Mesenchymal stem cell (in vitro differentiated cells and primary cell): ENCODE measurements around the gene CDKN2B.

Experiments used
- DNase-seq: peaks from one replicate; pipeline ENCODE4 v3.0.0-alpha.2; 2013
- H2AFZ ChIP-seq: one replicate; pipeline ENCODE4 v1.6.1; 2013; ENCODE audit warnings: low read depth, mild to moderate bottlenecking, control low read depth, inconsistent platforms, low read length, moderate library complexity
- H2AK5ac ChIP-seq: 2 replicates; pipeline ENCODE4 v1.6.1; 2013; ENCODE audit warnings: low read length, moderate library complexity, mild to moderate bottlenecking, inconsistent platforms; ENCODE audit not compliant: severe bottlenecking
- H2BK120ac ChIP-seq: one replicate; pipeline ENCODE4 v1.6.1; 2013; ENCODE audit warnings: low read depth, mild to moderate bottlenecking, inconsistent platforms, low read length, moderate library complexity
- H2BK12ac ChIP-seq, 2 experiments: one replicate each; pipeline ENCODE4 v1.6.1; 2013; ENCODE audit warnings: inconsistent platforms in 2 of 2, low read length in 2 of 2, mild to moderate bottlenecking in 2 of 2, moderate library complexity in 2 of 2, control low read depth in 1 of 2
- H2BK15ac ChIP-seq: one replicate; pipeline ENCODE4 v1.6.1; 2013; ENCODE audit warnings: mild to moderate bottlenecking, low read depth, inconsistent platforms; ENCODE audit not compliant: poor library complexity, severe bottlenecking
- H2BK5ac ChIP-seq: 2 replicates; pipeline ENCODE4 v1.6.1; 2013; ENCODE audit warnings: low read depth, mild to moderate bottlenecking, low read length, control low read depth, inconsistent platforms; ENCODE audit not compliant: poor library complexity, severe bottlenecking
- H3K14ac ChIP-seq, 2 experiments: one replicate each; pipeline ENCODE4 v1.6.1; 2013; ENCODE audit warnings: inconsistent platforms in 2 of 2, low read length in 2 of 2, control low read depth in 1 of 2, mild to moderate bottlenecking in 1 of 2, moderate library complexity in 1 of 2
- H3K18ac ChIP-seq, 2 experiments: one replicate each; pipeline ENCODE4 v1.6.1; 2013; ENCODE audit warnings: inconsistent platforms in 2 of 2, low read length in 2 of 2, control low read depth in 1 of 2, low read depth in 1 of 2, mild to moderate bottlenecking in 1 of 2
- H3K23ac ChIP-seq, 2 experiments: one replicate each; pipeline ENCODE4 v1.6.1; 2013; ENCODE audit warnings: inconsistent platforms in 2 of 2, low read length in 2 of 2, mild to moderate bottlenecking in 2 of 2, moderate library complexity in 2 of 2, control low read depth in 1 of 2
- H3K27ac ChIP-seq: 2 replicates; pipeline ENCODE4 v1.5.1; 2013; ENCODE audit warnings: mild to moderate bottlenecking, moderate library complexity, low read length, control low read depth, inconsistent platforms; ENCODE audit not compliant: poor library complexity, severe bottlenecking
- H3K27me3 ChIP-seq, 2 experiments: 2 replicates each; pipeline versions ENCODE4 v1.6.1 to v1.7.0; 2013; ENCODE audit warnings: low read length in 2 of 2, mild to moderate bottlenecking in 2 of 2, moderate library complexity in 2 of 2, control low read depth in 1 of 2, inconsistent platforms in 1 of 2; ENCODE audit not compliant: control insufficient read depth in 1 of 2, insufficient read depth in 1 of 2
- H3K36me3 ChIP-seq, 2 experiments: 2 replicates each; pipeline versions ENCODE4 v1.6.1 to v1.7.0; 2013; ENCODE audit warnings: low read length in 2 of 2, control low read depth in 1 of 2, inconsistent platforms in 1 of 2, low read depth in 1 of 2, mild to moderate bottlenecking in 1 of 2; ENCODE audit not compliant: insufficient read depth in 2 of 2, control insufficient read depth in 1 of 2
- H3K4ac ChIP-seq, 2 experiments: one replicate each; pipeline ENCODE4 v1.6.1; 2013; ENCODE audit warnings: inconsistent platforms in 2 of 2, low read length in 2 of 2, mild to moderate bottlenecking in 2 of 2, moderate library complexity in 2 of 2, control low read depth in 1 of 2, low read depth in 1 of 2
- H3K4me1 ChIP-seq: 2 replicates; pipeline ENCODE4 v1.6.1; 2013; ENCODE audit warnings: low read depth, low read length, control low read depth; ENCODE audit not compliant: control insufficient read depth, insufficient read depth
- H3K4me2 ChIP-seq: 2 replicates; pipeline ENCODE4 v1.6.1; 2013; ENCODE audit warnings: low read length, mild to moderate bottlenecking, inconsistent platforms; ENCODE audit not compliant: poor library complexity, severe bottlenecking
- H3K4me3 ChIP-seq, 2 experiments: 2 replicates each; pipeline versions ENCODE4 v1.5.1 to v1.7.0; 2013; ENCODE audit warnings: low read length in 2 of 2, mild to moderate bottlenecking in 2 of 2, control low read depth in 1 of 2, low read depth in 1 of 2; ENCODE audit not compliant: insufficient read depth in 1 of 2
- H3K79me1 ChIP-seq: replicated peaks from 2 replicates; pipeline ENCODE4 v1.6.1; 2013; ENCODE audit warnings: mild to moderate bottlenecking, control low read depth, low read length, inconsistent platforms; ENCODE audit not compliant: poor library complexity, severe bottlenecking
- H3K9ac ChIP-seq: 2 replicates; pipeline ENCODE4 v1.7.0; 2013; ENCODE audit warnings: mild to moderate bottlenecking, low read length, moderate library complexity
- H3K9me3 ChIP-seq: 2 replicates; pipeline ENCODE4 v1.7.0; 2013; ENCODE audit warnings: mild to moderate bottlenecking, low read length; ENCODE audit not compliant: control insufficient read depth
- H4K8ac ChIP-seq: one replicate; pipeline ENCODE4 v1.6.1; 2013; ENCODE audit warnings: inconsistent platforms, mild to moderate bottlenecking, low read length, moderate library complexity
- H4K91ac ChIP-seq: one replicate; pipeline ENCODE4 v1.6.1; 2013; ENCODE audit warnings: mild to moderate bottlenecking, low read length, inconsistent platforms
- WGBS: methylation state at CpG from one replicate; pipeline ENCODE4 v1.1.7; 2013; ENCODE audit warnings: mixed read lengths; 5-methylcytosine and 5-hydroxymethylcytosine counted together

Gene CDKN2B

DNA sequence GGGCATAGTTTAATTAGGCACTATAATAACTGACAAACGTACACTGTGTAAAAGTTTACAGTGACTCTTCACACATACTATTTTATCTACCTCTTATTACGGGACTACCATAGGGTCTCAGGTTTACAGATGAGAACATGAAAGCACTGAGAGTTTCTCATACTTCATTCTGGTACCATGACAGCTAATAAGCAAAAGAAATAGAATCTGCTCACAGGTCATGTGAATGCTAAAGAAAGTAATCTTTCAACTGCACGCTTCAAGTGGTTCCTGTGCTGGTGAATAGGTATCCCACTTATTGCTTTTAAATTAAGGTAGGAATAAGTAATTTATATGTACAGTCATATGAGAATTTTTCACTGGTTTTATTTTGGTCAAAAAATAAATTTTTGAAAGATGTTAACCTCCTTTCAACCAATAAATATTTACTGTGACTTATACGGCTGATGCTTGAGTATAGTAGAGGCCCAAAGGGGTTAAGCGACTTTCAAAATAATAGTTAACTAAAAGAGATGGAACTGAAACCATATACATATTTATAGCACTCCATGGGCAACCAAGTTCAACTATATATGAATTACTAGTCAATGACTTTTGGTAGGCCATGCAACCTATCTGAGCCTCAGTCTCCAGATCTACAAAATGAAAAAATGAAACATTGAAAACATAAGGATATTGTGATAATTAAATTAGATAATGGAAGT is 23.0 kb downstream of the CDKN2B start:
- H4K91ac ChIP-seq = no peak overlapping the region
- H3K23ac ChIP-seq = no peak overlapping the region
- H2BK15ac ChIP-seq = no peak overlapping the region
- H3K27me3 ChIP-seq = no peaks in the 10 kb centered on the region
- H3K27ac ChIP-seq = no peak overlapping the region
- H3K4me3 ChIP-seq = no peak overlapping the region
- no peak for DNase-seq
- peaks cover 9% of the 10 kb centered on the region for H3K4me1 ChIP-seq
- peak overlapping the region; percentile 94 for H3K9ac ChIP-seq
- H2BK12ac ChIP-seq = no peak overlapping the region
- H2AFZ ChIP-seq = no peak overlapping the region
- H3K4me2 ChIP-seq = no peak overlapping the region
- H3K14ac ChIP-seq = no peak overlapping the region
- no peak overlapping the region for H4K8ac ChIP-seq
- H2BK120ac ChIP-seq = no peak overlapping the region
- H2BK5ac ChIP-seq = no peak overlapping the region
- H2AK5ac ChIP-seq = no peak overlapping the region
- peaks cover 0 to 5% of the 10 kb centered on the region in 2 experiments for H3K36me3 ChIP-seq
- H3K79me1 ChIP-seq = peaks cover 9% of the 10 kb centered on the region
- H3K4ac ChIP-seq = no peak overlapping the region
- no peaks in the 10 kb centered on the region for H3K9me3 ChIP-seq
- H3K18ac ChIP-seq = no peak overlapping the region
- WGBS = 67% methylated on average over 2 of the region's 5 CpGs

DNA sequence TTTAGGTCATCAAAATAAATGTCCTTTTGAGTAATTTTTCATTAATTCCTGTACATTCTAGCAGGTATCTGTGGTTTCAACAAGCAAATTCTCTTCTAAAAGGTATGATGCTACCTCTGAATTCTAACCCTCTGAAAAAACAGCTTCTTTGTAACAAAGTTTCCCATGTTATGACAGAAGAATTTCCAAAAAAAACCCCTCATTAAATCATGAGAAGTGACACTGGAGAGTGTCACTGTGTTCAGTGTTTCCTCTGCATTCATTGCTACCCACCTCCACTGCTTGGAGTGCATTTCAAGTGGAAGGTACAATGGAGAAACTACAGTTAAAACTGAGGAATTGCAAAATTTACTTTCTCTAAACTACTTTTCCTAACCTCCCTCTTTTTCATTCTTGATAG is 25.0 kb downstream of the CDKN2B start:
- no peak for DNase-seq
- H3K4ac ChIP-seq = no peak overlapping the region

DNA sequence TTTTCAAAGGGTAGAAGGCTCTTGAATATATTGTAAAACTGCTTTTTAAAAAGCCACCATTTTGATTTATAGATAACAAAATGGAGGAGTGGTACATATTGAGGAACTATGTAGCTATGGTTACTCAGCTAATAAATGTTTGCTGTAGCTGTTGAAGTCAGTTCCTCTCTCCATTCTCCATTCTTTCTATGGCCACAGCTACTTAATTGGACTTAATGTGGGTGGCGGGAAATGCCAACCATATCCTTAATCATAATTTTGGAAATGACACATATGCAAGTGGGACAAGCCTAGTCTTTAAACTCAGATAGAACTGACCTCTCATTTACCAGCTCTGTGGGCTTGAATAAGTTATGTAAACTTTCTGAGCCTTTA is 25.6 kb downstream of the CDKN2B start:
- no peak overlapping the region for H4K91ac ChIP-seq
- H2BK5ac ChIP-seq = no peak overlapping the region
- H3K9me3 ChIP-seq = no peaks in the 10 kb centered on the region
- no peak for DNase-seq
- no peak overlapping the region for H3K4me2 ChIP-seq
- H2BK120ac ChIP-seq = no peak overlapping the region
- no peak overlapping the region for H3K23ac ChIP-seq
- no peak overlapping the region for H2AFZ ChIP-seq
- H2BK12ac ChIP-seq = no peak overlapping the region
- no peak overlapping the region for H3K4me3 ChIP-seq
- no peak overlapping the region for H2BK15ac ChIP-seq
- WGBS = no CpG with 5 or more reads among the region's 1 CpG
- H3K27ac ChIP-seq = no peak overlapping the region
- peaks cover 5% of the 10 kb centered on the region for H3K79me1 ChIP-seq
- H3K27me3 ChIP-seq = peaks cover 0 to 15% of the 10 kb centered on the region in 2 experiments
- no peak overlapping the region for H4K8ac ChIP-seq
- H3K4me1 ChIP-seq = no peaks in the 10 kb centered on the region
- H3K4ac ChIP-seq = no peak overlapping the region
- H3K18ac ChIP-seq = no peak overlapping the region
- no peak overlapping the region for H2AK5ac ChIP-seq
- H3K14ac ChIP-seq = no peak overlapping the region
- no peaks in the 10 kb centered on the region for H3K36me3 ChIP-seq
- H3K9ac ChIP-seq = no peak overlapping the region

More for the DNA sequence above, 25.0 kb downstream of the CDKN2B start:
- no peak overlapping the region for H3K4me3 ChIP-seq
- H2BK15ac ChIP-seq = no peak overlapping the region
- no peak overlapping the region for H2BK5ac ChIP-seq
- H3K27me3 ChIP-seq = peaks cover 0 to 9% of the 10 kb centered on the region in 2 experiments
- H3K79me1 ChIP-seq = peaks cover 5% of the 10 kb centered on the region
- H2AFZ ChIP-seq = no peak overlapping the region
- no peak overlapping the region for H3K4me2 ChIP-seq
- H3K4me1 ChIP-seq = no peaks in the 10 kb centered on the region
- H3K9me3 ChIP-seq = no peaks in the 10 kb centered on the region
- H3K27ac ChIP-seq = no peak overlapping the region
- no peak overlapping the region for H4K91ac ChIP-seq
- H3K23ac ChIP-seq = no peak overlapping the region
- H3K14ac ChIP-seq = no peak overlapping the region
- no peak overlapping the region for H4K8ac ChIP-seq
- H2BK12ac ChIP-seq = no peak overlapping the region
- H2BK120ac ChIP-seq = no peak overlapping the region
- no peak overlapping the region for H2AK5ac ChIP-seq
- H3K36me3 ChIP-seq = no peaks in the 10 kb centered on the region
- H3K9ac ChIP-seq = no peak overlapping the region
- H3K18ac ChIP-seq = no peak overlapping the region

DNA sequence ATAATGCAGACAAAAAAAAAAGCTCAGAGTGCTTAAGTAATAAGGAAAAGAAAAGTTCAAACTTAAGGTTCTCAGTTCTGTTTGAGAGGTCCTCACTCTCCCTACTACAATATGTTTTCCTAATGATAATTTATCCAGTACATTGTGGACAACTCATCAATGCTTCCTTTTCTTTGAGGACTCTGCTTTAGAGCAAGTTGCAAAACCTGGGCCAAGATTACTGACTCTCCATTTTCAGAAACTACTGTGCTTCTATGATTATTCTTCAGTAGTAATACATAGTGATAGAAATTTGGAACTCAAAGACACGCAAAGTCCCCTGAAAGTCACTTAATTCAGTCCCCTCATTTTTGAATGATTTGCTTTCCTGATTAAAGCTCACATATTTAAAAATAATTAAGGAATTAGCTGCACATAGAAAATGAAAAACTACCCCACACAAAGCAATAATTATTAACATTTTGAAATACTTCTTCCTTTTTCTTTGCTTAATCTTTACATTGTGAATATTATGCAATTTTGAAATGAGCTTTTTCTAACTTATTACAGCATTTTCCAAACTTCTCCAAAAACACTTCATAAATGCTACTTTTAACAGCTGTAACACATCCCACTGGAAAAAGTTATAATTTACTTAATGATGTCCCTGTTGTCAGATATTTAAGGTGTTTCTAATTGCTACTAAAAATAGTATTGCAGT is 26.1 kb downstream of the CDKN2B start:
- Histone ChIP-seq H3K4me3 (no peak overlapping the region), H3K4me1 (no peaks in the 10 kb centered on the region), H4K91ac (no peak overlapping the region), H3K9ac (no peak overlapping the region), H2BK15ac (no peak overlapping the region), H3K27me3 (peaks cover 0 to 19% of the 10 kb centered on the region in 2 experiments), H2BK12ac (no peak overlapping the region), H2AFZ (no peak overlapping the region), H4K8ac (no peak overlapping the region), H3K23ac (no peak overlapping the region), H3K36me3 (no peaks in the 10 kb centered on the region), H2BK5ac (no peak overlapping the region), H3K79me1 (peaks cover 5% of the 10 kb centered on the region), H3K14ac (no peak overlapping the region), H2AK5ac (no peak overlapping the region), H3K27ac (no peak overlapping the region), H3K4ac (no peak overlapping the region), H3K18ac (no peak overlapping the region), H3K4me2 (no peak overlapping the region), H3K9me3 (no peaks in the 10 kb centered on the region), H2BK120ac (no peak overlapping the region)
- WGBS = no CpG with 5 or more reads among the region's 1 CpG
- no peak for DNase-seq
